Urinary bladder (tissue), 4 donors: ENCODE results near the gene KRT3. TPM values are rescaled to one million over a fixed set of nuclear protein-coding genes. Genes with fewer than 3 reads are reported as not detected.

Experiments used
- DNase-seq: peaks from one replicate; pipeline ENCODE4 v3.0.0-alpha.2; 2015; ENCODE audit errors: extremely low spot score
- H3K27ac ChIP-seq: one replicate; pipeline ENCODE4 v1.5.1; 2013; ENCODE audit warnings: low read depth, mild to moderate bottlenecking, moderate library complexity
- H3K36me3 ChIP-seq: one replicate; pipeline ENCODE4 v1.6.1; 2013; ENCODE audit warnings: mild to moderate bottlenecking, moderate library complexity; ENCODE audit not compliant: insufficient read depth
- H3K4me1 ChIP-seq: one replicate; pipeline ENCODE4 v1.6.1; 2013; ENCODE audit warnings: mild to moderate bottlenecking, moderate library complexity; ENCODE audit not compliant: insufficient read depth
- H3K4me3 ChIP-seq: one replicate; pipeline ENCODE4 v1.5.1; 2013; ENCODE audit warnings: low read depth, low read length
- WGBS: extraction: QIAGEN DNeasy Blood & Tissue Kit; methylation state at CpG from one replicate; pipeline ENCODE4 v1.1.7; 2013; 5-methylcytosine and 5-hydroxymethylcytosine counted together
- polyA plus RNA-seq: library from polyadenylated mRNA; stranded (reverse); fragments of 200-250 nt; gene quantifications from one replicate; pipeline ENCODE4 v1.2.3, GENCODE V29; 2013
- total RNA-seq: library from RNA; depleted of rRNA; stranded (reverse); fragments of >200 nt; gene quantifications from one replicate; pipeline ENCODE4 v1.2.3, GENCODE V29; 2014
- donor health status: healthy with polysubstance abuse.
- donor health status: healthy.

Gene KRT3
- total and polyA plus RNA-seq, 2 donors: not detected

- DNase-seq: no peak
- no peaks in the 10 kb centered on the region for H3K4me1 ChIP-seq
- 93% methylated on average over 20 of the region's 20 CpGs for WGBS
- no peaks in the 10 kb centered on the region for H3K36me3 ChIP-seq
- H3K27ac ChIP-seq: no peak overlapping the region
- no peak overlapping the region for H3K4me3 ChIP-seq
These were observed 37.3 kb upstream of the KRT3 start for GRCh38 chr12:52832985-52833905.

GRCh38 chr12:52832451-52832850 lies 36.5 kb upstream of the KRT3 start:
- Histone ChIP-seq H3K4me1 (no peaks in the 10 kb centered on the region), H3K36me3 (no peaks in the 10 kb centered on the region), H3K4me3 (no peak overlapping the region), H3K27ac (no peak overlapping the region)
- no peak for DNase-seq
- WGBS: 86% methylated on average over 3 of the region's 3 CpGs

- Histone ChIP-seq H3K4me1 (no peaks in the 10 kb centered on the region), H3K36me3 (no peaks in the 10 kb centered on the region), H3K27ac (no peak overlapping the region), H3K4me3 (no peak overlapping the region)
- 81% methylated on average over 7 of the region's 7 CpGs for WGBS
- DNase-seq: no peak
These were observed 35.3 kb upstream of the KRT3 start for GRCh38 chr12:52831251-52831650.

GRCh38 chr12:52829986-52830770 lies 34.3 kb upstream of the KRT3 start:
- DNase-seq: no peak
- 83% methylated on average over 8 of the region's 8 CpGs for WGBS
- Histone ChIP-seq H3K27ac (no peak overlapping the region), H3K4me3 (no peak overlapping the region), H3K36me3 (no peaks in the 10 kb centered on the region), H3K4me1 (no peaks in the 10 kb centered on the region)

- no peak for DNase-seq
- 29% methylated on average over 2 of the region's 2 CpGs for WGBS
- no peaks in the 10 kb centered on the region for H3K4me1 ChIP-seq
- H3K4me3 ChIP-seq: no peak overlapping the region
- H3K27ac ChIP-seq: no peak overlapping the region
- no peaks in the 10 kb centered on the region for H3K36me3 ChIP-seq
These were observed 32.7 kb upstream of the KRT3 start for GRCh38 chr12:52828591-52829021.

GRCh38 chr12:52828156-52828555 lies 32.2 kb upstream of the KRT3 start:
- Histone ChIP-seq H3K4me1 (no peaks in the 10 kb centered on the region), H3K27ac (no peak overlapping the region), H3K36me3 (no peaks in the 10 kb centered on the region), H3K4me3 (no peak overlapping the region)
- DNase-seq: no peak

- WGBS: 92% methylated on average over 6 of the region's 6 CpGs
- Histone ChIP-seq H3K4me3 (no peak overlapping the region), H3K36me3 (no peaks in the 10 kb centered on the region), H3K27ac (no peak overlapping the region), H3K4me1 (no peaks in the 10 kb centered on the region)
- no peak for DNase-seq
These were observed 31.7 kb upstream of the KRT3 start for GRCh38 chr12:52827499-52828090.

- DNase-seq: no peak
- Histone ChIP-seq H3K4me1 (no peaks in the 10 kb centered on the region), H3K36me3 (no peaks in the 10 kb centered on the region), H3K27ac (no peak overlapping the region), H3K4me3 (no peak overlapping the region)
- 94% methylated on average over 11 of the region's 11 CpGs for WGBS
These were observed 30.9 kb upstream of the KRT3 start for GRCh38 chr12:52826611-52827498.

- Histone ChIP-seq H3K27ac (no peak overlapping the region), H3K4me1 (no peaks in the 10 kb centered on the region), H3K36me3 (no peaks in the 10 kb centered on the region), H3K4me3 (no peak overlapping the region)
- WGBS: 79% methylated on average over 4 of the region's 4 CpGs
- DNase-seq: no peak
These were observed 30.0 kb upstream of the KRT3 start for GRCh38 chr12:52825961-52826360.

- DNase-seq: no peak
- Histone ChIP-seq H3K36me3 (no peaks in the 10 kb centered on the region), H3K27ac (no peak overlapping the region), H3K4me3 (no peak overlapping the region), H3K4me1 (no peaks in the 10 kb centered on the region)
- 93% methylated on average over 5 of the region's 5 CpGs for WGBS
These were observed 29.0 kb upstream of the KRT3 start for GRCh38 chr12:52824741-52825410.

- no peak overlapping the region for H3K4me3 ChIP-seq
- H3K27ac ChIP-seq: no peak overlapping the region
- H3K4me1 ChIP-seq: no peaks in the 10 kb centered on the region
- WGBS: 91% methylated on average over 15 of the region's 15 CpGs
- no peaks in the 10 kb centered on the region for H3K36me3 ChIP-seq
- DNase-seq: no peak
These were observed 28.0 kb upstream of the KRT3 start for GRCh38 chr12:52823761-52824450.

GRCh38 chr12:52822771-52823510 lies 27.0 kb upstream of the KRT3 start:
- Histone ChIP-seq H3K4me1 (no peaks in the 10 kb centered on the region), H3K36me3 (no peaks in the 10 kb centered on the region), H3K27ac (no peak overlapping the region), H3K4me3 (no peak overlapping the region)
- WGBS: 87% methylated on average over 16 of the region's 16 CpGs
- DNase-seq: no peak
